Endothelial cell of umbilical vein (primary cell): Measurements from ENCODE around the gene TRIM23. TPM values are rescaled to one million over a fixed set of nuclear protein-coding genes. Genes with fewer than 3 reads are reported as not detected.

Experiments used
- BruUV-seq: library from RNA; stranded (reverse); fragments of 400-500 nt; replicated peaks from 2 replicates; lab custom pipeline; 2021; lab: Mats Ljungman, UMichigan
- CTCF ChIA-PET: fragments of 300-600, 350-600 bp; sonication (Branson Sonifier 250); formaldehyde crosslinking; loops from one replicate; lab custom pipeline; 2021; ENCODE audit warnings: antibody characterized with exemption, inconsistent platforms; lab: Charles Lee
- POLR2A ChIA-PET: fragments of 300-600, 350-600 bp; sonication (Branson Sonifier 250); formaldehyde crosslinking; loops from one replicate; lab custom pipeline; 2021; ENCODE audit warnings: antibody characterized with exemption, inconsistent platforms; lab: Charles Lee
- DNase-seq: peaks from one replicate; pipeline ENCODE4 v3.0.0-alpha.2; 2011; ENCODE audit warnings: low read depth, low spot score
- FAIRE-seq: peaks from 2 replicates; lab custom pipeline; 2011; peaks lifted over from hg19 to GRCh38; lab: Jason Lieb, UNC
- H2AFZ ChIP-seq: 2 replicates; pipeline ENCODE4 v1.6.0; 2012; ENCODE audit warnings: low read depth, low read length, control low read depth, inconsistent platforms
- H3K27ac ChIP-seq: 2 replicates; pipeline ENCODE4 v1.5.1; 2011; ENCODE audit warnings: low read depth, mild to moderate bottlenecking, control low read depth, low read length, moderate library complexity; ENCODE audit not compliant: insufficient read depth
- H3K27me3 ChIP-seq, 2 experiments: 2 replicates each; pipeline versions ENCODE4 v1.6.0 to v1.6.1; 2011; ENCODE audit warnings: low read length in 2 of 2, mixed read lengths in 1 of 2; ENCODE audit not compliant: control insufficient read depth in 2 of 2, insufficient read depth in 2 of 2
- H3K36me3 ChIP-seq, 2 experiments: 2 replicates in 1 of 2; 3 replicates in 1 of 2; pipeline ENCODE4 v1.5.1; 2011; ENCODE audit warnings: low read length in 2 of 2, mild to moderate bottlenecking in 1 of 2, moderate library complexity in 1 of 2; ENCODE audit not compliant: control insufficient read depth in 2 of 2, insufficient read depth in 2 of 2; ENCODE audit errors: extremely low read depth in 1 of 2
- H3K4me1 ChIP-seq: 3 replicates; pipeline ENCODE4 v1.5.1; 2011; ENCODE audit warnings: mild to moderate bottlenecking, low read length; ENCODE audit not compliant: control insufficient read depth, insufficient read depth; ENCODE audit errors: extremely low read depth
- H3K4me2 ChIP-seq: 2 replicates; pipeline ENCODE4 v1.6.1; 2011; ENCODE audit warnings: low read length, control low read depth, mixed read lengths; ENCODE audit not compliant: insufficient read depth
- H3K4me3 ChIP-seq, 3 experiments: fragments of 200-600 bp in 1 of 3; sonication (generic), shearing (Covaris generic) in 1 of 3; replicated peaks in 1 of 3; 2 replicates each; pipeline ENCODE4 v1.5.1; 2011 to 2016; ENCODE audit warnings: control low read depth in 3 of 3, low read length in 3 of 3, mild to moderate bottlenecking in 2 of 3, inconsistent platforms in 1 of 3, low read depth in 1 of 3, moderate library complexity in 1 of 3; ENCODE audit not compliant: insufficient read depth in 1 of 3
- H3K79me2 ChIP-seq: 2 replicates; pipeline ENCODE4 v1.6.0; 2012; ENCODE audit warnings: low read length, inconsistent platforms; ENCODE audit not compliant: control insufficient read depth, insufficient read depth
- H3K9ac ChIP-seq: replicated peaks from 2 replicates; pipeline ENCODE3; 2011; ENCODE audit warnings: low read length, control low read depth; ENCODE audit not compliant: insufficient read depth; ENCODE audit errors: extremely low read depth
- H3K9me1 ChIP-seq: replicated peaks from 3 replicates; pipeline ENCODE4 v1.6.0; 2011; ENCODE audit warnings: mild to moderate bottlenecking, low read length; ENCODE audit not compliant: control insufficient read depth, insufficient read depth; ENCODE audit errors: extremely low read depth
- H3K9me3 ChIP-seq: replicated peaks from 2 replicates; pipeline ENCODE4 v1.5.1; 2012; ENCODE audit warnings: low read length, inconsistent platforms; ENCODE audit not compliant: control insufficient read depth, insufficient read depth
- H4K20me1 ChIP-seq: replicated peaks from 2 replicates; pipeline ENCODE3; 2011; ENCODE audit warnings: mild to moderate bottlenecking, low read length; ENCODE audit not compliant: control insufficient read depth, insufficient read depth; ENCODE audit errors: extremely low read depth
- CTCF ChIP-seq, 2 donors: IDR thresholded peaks; 1 replicate in 1 of 2; 2 replicates in 1 of 2; pipeline ENCODE4 v1.5.1; 2011; ENCODE audit warnings: low read length in 2 of 2, mild to moderate bottlenecking in 2 of 2, moderate library complexity in 2 of 2, control low read depth in 1 of 2, inconsistent platforms in 1 of 2, low read depth in 1 of 2; ENCODE audit not compliant: insufficient read depth in 1 of 2; ENCODE audit errors: extremely low read depth in 1 of 2
- EZH2 ChIP-seq: IDR thresholded peaks from 2 replicates; pipeline ENCODE4 v1.6.1; 2012; ENCODE audit warnings: borderline replicate concordance, low read depth, mild to moderate bottlenecking, moderate library complexity, low read length, inconsistent platforms; ENCODE audit not compliant: severe bottlenecking
- FOS ChIP-seq: IDR thresholded peaks from 2 replicates; pipeline ENCODE4 v1.6.1; 2011; ENCODE audit warnings: mild to moderate bottlenecking, low read length, moderate library complexity, borderline replicate concordance; ENCODE audit not compliant: insufficient read depth
- GATA2 ChIP-seq: IDR thresholded peaks from 2 replicates; pipeline ENCODE4 v1.7.0; 2011; ENCODE audit warnings: low read depth, mild to moderate bottlenecking, moderate library complexity, mixed read lengths, low read length; ENCODE audit not compliant: insufficient read length, insufficient read depth
- JUN ChIP-seq: IDR thresholded peaks from 2 replicates; pipeline ENCODE4 v1.6.1; 2011; ENCODE audit warnings: borderline replicate concordance, low read depth; ENCODE audit not compliant: insufficient read length, insufficient read depth
- MYC ChIP-seq: IDR thresholded peaks from one replicate; pipeline ENCODE4 v1.6.1; 2011; ENCODE audit warnings: mild to moderate bottlenecking, low read depth, low read length
- POLR2A ChIP-seq: IDR thresholded peaks from 2 replicates; pipeline ENCODE4 v1.6.1; 2012; ENCODE audit warnings: low read depth, mild to moderate bottlenecking, control low read depth, low read length
- POLR2AphosphoS5 ChIP-seq: IDR thresholded peaks from 2 replicates; pipeline ENCODE4 v1.6.1; 2012; ENCODE audit warnings: low read depth, mild to moderate bottlenecking, control low read depth, low read length, moderate library complexity; ENCODE audit not compliant: insufficient read depth
- dilution Hi-C: fragments of 300-500 bp; cut with MboI; formaldehyde crosslinking; loops from one replicate; pipeline ENCODE4 v1.15.0; 2019; ENCODE audit warnings: low sequenced_read_pairs; ENCODE audit not compliant: extremely low pct_ligation_motif_present
- intact Hi-C: fragments of 100-400 bp; cut with micrococcal nuclease; formaldehyde crosslinking; loops from one replicate; pipeline ENCODE4 v1.10.0; 2022
- polyA plus RNA-seq, 4 experiments: library from polyadenylated mRNA; depleted of rRNA in 3 of 4; stranded (reverse) in 3 of 4; unstranded in 1 of 4; fragments of >200 nt; gene quantifications; 2 replicates each; pipeline versions ENCODE4 v1.2.1 to v1.2.3, GENCODE V29; 2011 to 2012; ENCODE audit warnings: missing spikeins in 1 of 4
- total RNA-seq: library from RNA; stranded (reverse); gene quantifications from 2 replicates; pipeline ENCODE4 v1.2.3, GENCODE V29; 2021
- TF ChIP-seq, protein P1 (sequence below): IDR thresholded peaks from 2 replicates; pipeline ENCODE4 v1.6.1; 2011; ENCODE audit not compliant: insufficient read depth, insufficient read length

Gene TRIM23
- total and polyA plus RNA-seq, 2 donors (not counting 3 experiments of a cell fraction or from before 2014, with no cell fraction given) = 2.2 to 10.6 TPM

DNA sequence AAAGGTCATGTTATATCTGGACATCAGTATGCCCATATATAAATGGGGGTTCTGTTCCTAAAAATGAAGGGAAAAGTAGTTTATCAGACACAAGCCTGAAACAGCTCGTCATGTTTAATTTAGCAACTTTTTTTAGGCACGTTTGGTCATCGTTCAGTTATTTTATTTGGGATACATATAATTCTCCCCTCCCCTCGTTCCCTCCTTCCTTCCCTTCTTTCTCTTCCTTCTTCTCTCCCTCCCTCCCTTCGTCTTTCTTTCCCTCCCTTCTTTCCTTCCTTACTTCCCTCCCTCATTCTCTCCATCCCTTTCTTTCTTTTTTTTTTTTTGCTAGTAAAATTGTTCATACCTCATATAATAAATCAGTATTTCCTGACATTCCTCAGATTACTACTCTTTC, 57.6 kb downstream of the TRIM23 start:
- no peak for TF ChIP-seq MYC
- TF ChIP-seq EZH2 = no peak
- no peak for TF ChIP-seq FOS
- no peak for TF ChIP-seq POLR2AphosphoS5
- no peak for TF ChIP-seq POLR2A
- TF ChIP-seq CTCF (IDR thresholded peaks at IDR 0.05; ENCODE audit: extremely low read depth in 1 of 2, insufficient read depth in 1 of 2, low read depth in 1 of 2, low read length in 2 of 2) = no peak
- TF ChIP-seq, protein P1, sequence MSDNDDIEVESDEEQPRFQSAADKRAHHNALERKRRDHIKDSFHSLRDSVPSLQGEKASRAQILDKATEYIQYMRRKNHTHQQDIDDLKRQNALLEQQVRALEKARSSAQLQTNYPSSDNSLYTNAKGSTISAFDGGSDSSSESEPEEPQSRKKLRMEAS = no peak
- no peak for TF ChIP-seq JUN
- TF ChIP-seq GATA2 = no peak
- Histone ChIP-seq H3K79me2 (peaks cover 44% of the 10 kb centered on the region), H3K27me3 (no peaks in the 10 kb centered on the region), H3K9me3 (no peaks in the 10 kb centered on the region), H3K4me1 (peaks cover 14% of the 10 kb centered on the region), H3K27ac (no peak overlapping the region), H2AFZ (no peak overlapping the region), H3K9ac (no peak overlapping the region), H4K20me1 (no peaks in the 10 kb centered on the region), H3K4me2 (no peak overlapping the region), H3K36me3 (peaks cover 0 to under 1% of the 10 kb centered on the region in 2 experiments), H3K4me3 (no peak overlapping the region), H3K9me1 (no peaks in the 10 kb centered on the region)
- DNase-seq (no peak), FAIRE-seq (no peak)
- ChIA-PET POLR2A (no interaction called here), CTCF (no interaction called here)
- intact Hi-C loops (no loop called here), dilution Hi-C loops (no loop called here)
- no TSS peak for BruUV-seq
